ENCODE data around the gene PREB. TPM values are rescaled to one million over a fixed set of nuclear protein-coding genes. Genes with fewer than 3 reads are reported as not detected.
A peak's percentile ranks its signal among the peaks of the same experiment; 100 is the strongest.

PREB gene
- total and polyA plus RNA-seq, 2 experiments from 2014 or later, result 69.2 to 90.3 TPM

- H3K4me2 ChIP-seq, result peak overlapping the region; percentile 100
Measured at GRCh38 chr2:27087823-27088410, 46.5 kb downstream of the PREB start.

DNA sequence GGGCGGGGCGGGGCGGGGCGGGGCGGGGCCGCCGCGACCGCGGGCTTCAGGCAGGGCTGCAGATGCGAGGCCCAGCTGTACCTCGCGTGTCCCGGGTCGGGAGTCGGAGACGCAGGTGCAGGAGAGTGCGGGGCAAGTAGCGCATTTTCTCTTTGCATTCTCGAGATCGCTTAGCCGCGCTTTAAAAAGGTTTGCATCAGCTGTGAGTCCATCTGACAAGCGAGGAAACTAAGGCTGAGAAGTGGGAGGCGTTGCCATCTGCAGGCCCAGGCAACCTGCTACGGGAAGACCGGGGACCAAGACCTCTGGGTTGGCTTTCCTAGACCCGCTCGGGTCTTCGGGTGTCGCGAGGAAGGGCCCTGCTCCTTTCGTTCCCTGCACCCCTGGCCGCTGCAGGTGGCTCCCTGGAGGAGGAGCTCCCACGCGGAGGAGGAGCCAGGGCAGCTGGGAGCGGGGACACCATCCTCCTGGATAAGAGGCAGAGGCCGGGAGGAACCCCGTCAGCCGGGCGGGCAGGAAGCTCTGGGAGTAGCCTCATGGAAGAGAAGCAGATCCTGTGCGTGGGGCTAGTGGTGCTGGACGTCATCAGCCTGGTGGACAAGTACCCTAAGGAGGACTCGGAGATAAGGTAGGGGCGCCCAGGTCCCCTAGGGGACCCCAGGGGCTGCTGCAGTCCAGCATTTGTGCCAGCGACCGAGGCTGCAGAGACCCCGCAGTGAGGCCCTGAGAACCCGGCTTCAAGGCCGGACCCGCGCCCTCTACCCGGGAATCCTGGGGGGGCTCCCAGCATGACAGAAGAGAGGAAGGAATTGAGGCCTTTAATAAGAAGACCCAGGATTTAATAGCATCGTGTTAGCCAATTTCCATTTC, 47.5 kb downstream of the PREB start, which contains the start of gene KHK:
KHK (plus strand) TSS at position 49 of the 870 bp plus-strand sequence; CDS start at position 537, 488 bp downstream.
- 12% methylated on average over 35 of the region's 54 CpGs for WGBS (ENCODE audit: low lambda C conversion rate, missing lambda C conversion rate)
- peak; percentile 68 for DNase-seq (ENCODE audit: low spot score)

More at GRCh38 chr2:27087823-27088410, 46.5 kb downstream of the PREB start:
- Histone ChIP-seq H3K79me2 (no peaks in the 10 kb centered on the region), H3K9me3 (ENCODE audit: low read depth) (no peaks in the 10 kb centered on the region), H3K27ac (no peak overlapping the region), H4K20me1 (ENCODE audit: insufficient read depth, poor library complexity, severe bottlenecking) (peaks cover under 1% of the 10 kb centered on the region), H3K4me3 (no peak overlapping the region), H3K4me1 (ENCODE audit: insufficient read depth) (peaks cover 16% of the 10 kb centered on the region), H3K27me3 (no peaks in the 10 kb centered on the region), H3K9me2 (replicated peaks; ENCODE audit: insufficient read depth) (no peaks in the 10 kb centered on the region), H2AFZ (no peak overlapping the region), H3K36me3 (replicated peaks; ENCODE audit: insufficient read depth, low read depth) (no peaks in the 10 kb centered on the region)
- 80% methylated on average over 5 of the region's 5 CpGs for WGBS (ENCODE audit: low lambda C conversion rate, missing lambda C conversion rate)
- TF ChIP-seq CTCF (IDR thresholded peaks at IDR 0.05; ENCODE audit: poor library complexity), result no peak
- no peak for TF ChIP-seq EZH2 (IDR thresholded peaks at IDR 0.05; ENCODE audit: borderline replicate concordance)
- no peak for TF ChIP-seq EZH2phosphoT487 (IDR thresholded peaks at IDR 0.05; ENCODE audit: low read depth, severe bottlenecking, unreplicated experiment)
- DNase-seq (ENCODE audit: low spot score), result no peak

GRCh38 chr2:27086090-27086723, 48.2 kb downstream of the PREB start:
- Histone ChIP-seq H3K4me3 (peak overlapping the region; percentile 91), H3K4me1 (ENCODE audit: insufficient read depth) (peaks cover 18% of the 10 kb centered on the region), H3K27me3 (no peaks in the 10 kb centered on the region), H3K27ac (peak overlapping the region; percentile 96), H4K20me1 (ENCODE audit: insufficient read depth, poor library complexity, severe bottlenecking) (peaks cover 3% of the 10 kb centered on the region), H2AFZ (peak overlapping the region; percentile 96), H3K79me2 (peaks cover 3% of the 10 kb centered on the region), H3K4me2 (peak overlapping the region; percentile 100), H3K9me2 (replicated peaks; ENCODE audit: insufficient read depth) (no peaks in the 10 kb centered on the region), H3K36me3 (replicated peaks; ENCODE audit: insufficient read depth, low read depth) (no peaks in the 10 kb centered on the region), H3K9me3 (ENCODE audit: low read depth) (no peaks in the 10 kb centered on the region)
- DNase-seq (ENCODE audit: low spot score), result peak; percentile 97
- 0% methylated on average over 17 of the region's 81 CpGs for WGBS (ENCODE audit: low lambda C conversion rate, missing lambda C conversion rate)
- no peak for TF ChIP-seq EZH2 (IDR thresholded peaks at IDR 0.05; ENCODE audit: borderline replicate concordance)
- peak; percentile 85 for TF ChIP-seq CTCF (IDR thresholded peaks at IDR 0.05; ENCODE audit: poor library complexity)

More for the DNA sequence above, 47.5 kb downstream of the PREB start, which contains the start of gene KHK:
- Histone ChIP-seq H3K27ac (peak within 1 kb of the TSS; percentile 96), H4K20me1 (ENCODE audit: insufficient read depth, poor library complexity, severe bottlenecking) (peaks cover 3% of the 10 kb centered on the region), H3K79me2 (no peaks in the 10 kb centered on the region), H3K36me3 (replicated peaks; ENCODE audit: insufficient read depth, low read depth) (no peaks in the 10 kb centered on the region), H3K9me2 (replicated peaks; ENCODE audit: insufficient read depth) (no peaks in the 10 kb centered on the region), H3K4me1 (ENCODE audit: insufficient read depth) (peaks cover 13% of the 10 kb centered on the region), H2AFZ (peak within 1 kb of the TSS; percentile 96), H3K9me3 (ENCODE audit: low read depth) (no peaks in the 10 kb centered on the region), H3K4me3 (peak within 1 kb of the TSS; percentile 91), H3K4me2 (peak within 1 kb of the TSS; percentile 100), H3K27me3 (no peaks in the 10 kb centered on the region)
- no peak for TF ChIP-seq EZH2 (IDR thresholded peaks at IDR 0.05; ENCODE audit: borderline replicate concordance)
- TF ChIP-seq EZH2phosphoT487 (IDR thresholded peaks at IDR 0.05; ENCODE audit: low read depth, severe bottlenecking, unreplicated experiment), result no peak
- no peak for TF ChIP-seq CTCF (IDR thresholded peaks at IDR 0.05; ENCODE audit: poor library complexity)

All from hepatocyte (in vitro differentiated cells).